Non-pigmented ciliary epithelial cell (primary cell): Measurements from ENCODE around the gene HSPG2.
"Not testable (repeated sequence)": the region's sequence is repeated elsewhere in the genome, so short reads cannot be mapped to it uniquely, and the experiment has no call there.

Source experiments
- DNase-seq: peaks from one replicate; pipeline ENCODE4 v3.0.0-alpha.2; 2010; ENCODE audit warnings: low read depth

The HSPG2 gene

DNA sequence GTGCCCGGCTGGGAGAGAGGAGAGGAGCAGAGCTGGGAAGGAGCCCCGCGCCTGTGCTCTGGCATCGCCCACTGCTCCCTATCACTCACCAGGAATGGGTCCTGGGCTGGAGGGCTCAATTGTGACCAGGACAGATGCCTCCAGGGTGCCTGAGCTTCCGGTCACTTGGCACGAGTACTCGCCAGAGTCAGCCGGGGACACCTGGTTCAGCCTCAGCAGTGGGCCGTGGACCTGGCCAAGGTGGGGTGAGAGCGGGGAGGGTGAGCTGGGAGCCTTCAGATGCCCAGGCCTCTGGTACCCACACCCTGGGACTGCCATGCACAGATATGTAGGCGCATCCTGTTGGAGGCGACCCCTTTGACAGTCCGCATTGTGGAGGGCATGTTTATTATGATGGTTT is 93.9 kb downstream of the HSPG2 start:
- DNase-seq, result no peak

DNA sequence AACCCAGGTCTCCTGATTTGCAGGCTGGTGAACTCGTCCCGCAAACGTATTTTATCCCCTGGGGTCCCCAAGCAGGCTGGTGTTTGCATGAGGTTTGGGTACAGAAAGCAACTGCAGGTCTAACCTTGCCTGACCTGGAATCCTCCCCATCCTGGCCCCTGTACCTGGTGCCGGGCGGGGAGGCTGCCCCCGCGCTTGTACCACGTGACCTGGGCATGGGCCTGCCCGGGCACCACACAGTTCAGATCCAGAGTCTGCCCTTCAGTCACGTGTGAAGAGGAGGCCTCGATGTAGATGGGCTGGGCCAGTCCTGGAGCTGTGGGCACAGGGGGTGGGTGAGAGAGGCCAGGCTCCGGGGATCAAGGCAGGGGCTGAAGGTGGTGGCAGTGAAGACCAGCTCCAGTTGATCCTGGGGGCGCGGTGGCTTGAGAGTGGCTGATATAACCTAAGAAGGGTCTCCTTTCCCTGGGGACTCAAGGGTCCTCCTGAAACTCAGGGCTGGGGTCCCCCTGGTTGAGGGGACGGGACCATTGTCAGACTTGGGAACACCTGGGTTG is 94.4 kb downstream of the HSPG2 start:
- DNase-seq, result no peak

DNA sequence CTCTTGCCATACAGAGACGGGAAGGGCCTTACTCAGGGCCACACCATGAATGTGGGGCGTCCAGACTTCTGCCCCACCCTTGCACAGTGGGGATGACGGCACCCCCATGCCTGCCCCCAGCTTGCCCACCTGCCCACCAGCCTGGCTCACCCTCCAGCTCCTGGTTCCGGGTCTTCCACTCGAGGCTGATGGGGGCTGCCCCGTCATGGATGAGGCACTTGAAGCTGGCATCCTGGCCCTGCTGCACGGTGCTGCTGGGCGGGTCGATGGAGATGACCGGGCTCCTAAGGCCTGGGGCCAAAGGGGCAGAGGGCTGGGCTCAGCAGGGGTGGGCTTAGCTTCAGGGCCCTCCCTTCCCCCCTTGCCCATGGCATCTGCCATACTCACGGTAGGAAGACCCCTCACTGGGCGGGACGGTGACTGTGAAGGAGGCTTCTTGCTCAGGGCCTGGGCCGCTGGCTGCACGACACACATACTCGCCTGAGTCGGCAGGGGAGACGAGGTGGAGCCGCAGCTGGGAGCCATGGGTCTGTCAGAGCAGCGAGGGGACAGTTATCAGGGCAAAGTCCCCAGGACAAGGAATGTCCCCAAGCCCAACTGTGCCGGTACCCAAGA is 95.2 kb downstream of the HSPG2 start:
- no peak for DNase-seq

DNA sequence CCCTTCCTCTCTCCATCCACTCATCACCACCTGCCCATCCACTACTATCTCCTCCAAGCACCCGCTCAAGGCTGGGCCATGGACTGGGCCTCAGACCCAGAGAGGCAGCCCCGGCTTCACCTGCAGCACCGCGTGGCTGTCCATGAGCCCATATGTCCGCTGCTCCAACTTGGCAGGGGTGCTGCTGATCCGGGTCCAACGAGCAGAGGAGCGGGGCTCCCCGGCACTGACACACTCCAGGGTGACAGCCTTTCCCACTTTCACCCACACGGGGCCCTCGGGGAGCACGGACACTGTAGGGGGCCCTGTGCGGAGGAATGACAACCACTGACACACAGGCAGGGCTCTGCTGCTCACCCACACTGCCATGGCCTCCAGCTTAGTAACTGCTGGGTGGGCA is 96.1 kb downstream of the HSPG2 start:
- DNase-seq, result no peak

DNA sequence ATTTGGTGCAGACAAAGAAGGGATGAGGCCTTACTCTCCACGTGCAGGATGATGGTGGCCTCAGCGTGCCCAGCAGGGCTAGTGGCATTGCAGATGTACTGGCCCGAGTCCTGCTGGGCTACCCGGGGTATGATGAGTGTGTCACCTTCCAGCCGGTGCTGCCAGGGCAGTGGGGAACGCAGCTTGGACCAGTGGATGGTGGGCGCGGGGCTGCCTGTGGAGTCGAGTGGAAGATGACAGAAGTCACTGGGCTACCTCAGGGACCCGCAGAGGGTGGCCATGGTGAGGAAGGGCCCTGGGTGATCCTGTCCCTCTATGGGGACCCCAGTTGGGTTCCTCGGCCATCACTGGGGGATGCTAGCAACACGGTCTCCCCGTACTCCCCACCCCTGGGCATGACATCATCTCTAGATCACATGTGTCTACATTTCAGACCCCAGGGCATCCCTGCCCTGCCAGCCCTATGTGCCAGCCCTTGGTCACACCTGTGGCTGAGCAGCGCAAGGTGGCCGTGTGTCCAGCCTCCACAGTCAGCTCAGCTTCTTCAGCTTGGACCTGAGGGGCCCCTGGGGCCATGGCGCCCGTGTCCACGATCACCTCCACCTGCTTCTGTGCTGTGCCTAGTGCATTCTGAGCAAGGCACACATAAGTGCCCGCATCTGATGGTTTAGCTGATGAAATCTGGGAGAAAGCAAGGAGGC is 97.6 kb downstream of the HSPG2 start:
- no peak for DNase-seq

DNA sequence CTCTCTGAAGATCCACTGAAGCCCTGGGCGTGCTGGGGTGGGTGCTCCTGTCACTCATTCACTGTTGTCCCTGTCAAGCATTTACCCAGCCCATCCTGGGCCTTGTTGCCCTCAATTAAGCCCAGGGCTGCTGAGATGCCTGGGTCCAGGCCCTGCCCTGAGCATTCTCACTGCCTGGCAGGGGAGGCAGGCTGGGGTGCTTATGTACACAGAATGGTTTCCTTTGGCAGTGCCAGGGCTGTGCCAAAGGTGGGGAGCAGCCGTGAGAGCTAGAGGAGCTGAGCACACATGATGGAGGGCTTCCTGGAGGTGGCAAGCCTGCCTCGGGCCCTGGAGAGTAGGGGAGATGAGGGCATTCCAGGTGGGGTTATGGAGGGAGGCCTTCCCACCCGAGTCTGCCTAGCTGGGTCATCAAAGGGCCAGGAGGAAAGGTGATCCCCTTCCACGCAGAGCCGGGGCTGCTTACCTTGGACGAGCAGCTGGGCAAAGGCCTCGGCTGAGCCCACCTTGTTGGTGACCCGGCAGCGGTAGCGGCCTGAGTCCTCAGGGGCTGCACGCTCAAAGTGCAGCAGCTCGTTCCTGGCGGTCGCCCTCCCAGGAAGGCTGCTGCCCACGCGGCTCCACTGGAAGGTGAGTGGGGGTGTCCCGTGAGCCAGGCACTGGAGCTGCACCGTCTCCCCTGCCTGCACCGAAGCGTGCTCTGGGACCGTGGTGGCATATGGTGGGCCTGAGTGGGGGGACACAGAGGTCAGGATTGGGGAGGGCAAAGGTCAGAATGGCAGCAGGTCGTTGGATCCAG is 98.6 kb downstream of the HSPG2 start:
- no peak for DNase-seq

DNA sequence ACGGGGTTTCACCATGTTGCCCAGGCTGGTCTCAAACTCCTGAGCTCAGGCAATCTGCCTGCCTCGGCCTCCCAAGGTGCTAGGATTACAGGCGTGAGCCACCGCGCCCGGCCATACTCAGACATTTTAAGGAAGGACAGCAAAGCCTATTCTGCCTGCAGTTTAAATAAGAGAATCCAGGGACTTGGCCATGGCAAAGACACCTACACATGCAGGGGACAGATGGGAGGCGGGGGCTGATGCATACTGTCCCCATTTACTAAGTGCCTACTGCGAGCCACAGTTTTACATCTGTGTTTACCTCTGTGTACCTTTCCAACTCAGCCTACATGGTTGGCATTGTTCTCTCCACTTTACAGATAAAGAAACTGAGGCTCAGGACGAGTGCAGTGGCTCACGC is 99.6 kb downstream of the HSPG2 start:
- no peak for DNase-seq

DNA sequence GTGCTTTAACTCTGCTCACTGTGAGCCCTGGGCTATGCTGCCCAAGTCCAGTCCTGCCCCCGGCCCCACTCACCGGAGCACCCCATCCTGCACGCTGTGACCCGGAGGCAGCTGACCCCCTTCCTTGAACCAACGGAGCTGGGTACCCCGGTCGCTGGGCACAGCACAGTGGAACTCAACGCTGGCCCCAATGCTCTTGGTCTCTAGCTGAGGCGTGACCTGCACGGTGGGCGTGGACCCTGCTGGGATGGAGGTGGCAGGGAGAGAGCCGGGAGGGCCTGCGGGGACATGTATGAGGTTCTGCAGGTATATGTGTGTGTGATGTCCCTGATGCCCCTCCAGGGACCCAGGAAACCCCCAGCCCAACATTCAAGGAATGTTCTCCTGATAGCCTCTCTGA is 100.4 kb downstream of the HSPG2 start:
- no peak for DNase-seq

DNA sequence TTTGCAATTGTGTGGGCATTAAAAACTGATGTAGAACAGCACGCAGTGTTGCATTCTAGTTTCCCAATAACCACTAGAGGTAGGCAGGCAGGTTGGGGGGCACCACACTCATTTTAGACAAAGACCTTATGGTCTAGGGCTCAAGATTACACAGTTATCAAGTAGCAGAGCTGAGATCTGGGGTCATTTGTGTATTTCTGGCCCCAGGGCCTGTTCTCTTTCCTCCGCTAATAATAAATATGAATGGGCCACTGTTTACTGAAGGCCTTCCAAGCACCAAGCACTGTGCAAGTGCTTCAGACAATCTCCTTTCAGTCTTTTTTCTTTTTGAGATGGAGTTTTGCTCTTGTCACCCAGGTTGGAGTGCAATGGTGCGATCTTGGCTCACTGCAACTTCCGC is 101.1 kb downstream of the HSPG2 start:
- DNase-seq, result no peak

DNA sequence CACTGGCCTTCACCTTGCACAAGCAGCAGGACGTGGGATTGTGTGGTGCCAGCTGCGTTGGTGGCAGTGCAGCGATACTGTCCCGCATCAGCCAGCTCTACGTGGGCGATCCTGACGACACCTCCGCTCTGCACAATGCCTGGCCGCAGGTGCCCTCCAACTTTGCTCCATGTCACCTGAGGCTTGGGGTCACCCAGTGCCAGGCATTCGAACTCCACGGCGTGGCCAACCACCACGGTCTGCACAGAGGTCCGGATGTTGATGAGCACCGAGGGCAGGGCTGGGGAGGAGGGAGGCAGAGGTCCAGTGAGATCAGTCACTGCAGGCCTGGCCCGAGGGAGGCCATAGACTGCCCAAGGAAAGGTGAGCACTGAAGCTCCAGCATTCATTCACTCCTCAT is 102.4 kb downstream of the HSPG2 start:
- no peak for DNase-seq

DNA sequence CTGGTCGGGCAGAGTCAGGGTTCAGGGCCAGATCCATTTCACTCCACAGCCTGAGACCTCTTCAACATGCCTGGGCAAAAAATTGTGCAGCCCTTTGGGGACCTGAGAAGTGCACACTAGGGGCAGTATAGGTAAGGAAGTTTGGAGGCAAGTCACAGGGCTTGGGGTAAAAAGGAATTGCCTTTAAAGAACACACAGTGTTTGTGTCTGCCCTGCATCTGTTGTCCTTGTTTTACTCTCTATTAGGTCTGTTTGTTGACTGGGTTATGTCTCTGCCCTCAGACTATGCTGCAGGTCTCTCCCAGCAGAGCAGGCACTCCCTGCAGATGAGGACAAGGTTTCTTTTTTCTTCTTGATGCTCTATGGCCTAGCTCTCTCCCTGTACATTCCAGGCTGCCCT is 103.0 kb downstream of the HSPG2 start:
- DNase-seq, result no peak

DNA sequence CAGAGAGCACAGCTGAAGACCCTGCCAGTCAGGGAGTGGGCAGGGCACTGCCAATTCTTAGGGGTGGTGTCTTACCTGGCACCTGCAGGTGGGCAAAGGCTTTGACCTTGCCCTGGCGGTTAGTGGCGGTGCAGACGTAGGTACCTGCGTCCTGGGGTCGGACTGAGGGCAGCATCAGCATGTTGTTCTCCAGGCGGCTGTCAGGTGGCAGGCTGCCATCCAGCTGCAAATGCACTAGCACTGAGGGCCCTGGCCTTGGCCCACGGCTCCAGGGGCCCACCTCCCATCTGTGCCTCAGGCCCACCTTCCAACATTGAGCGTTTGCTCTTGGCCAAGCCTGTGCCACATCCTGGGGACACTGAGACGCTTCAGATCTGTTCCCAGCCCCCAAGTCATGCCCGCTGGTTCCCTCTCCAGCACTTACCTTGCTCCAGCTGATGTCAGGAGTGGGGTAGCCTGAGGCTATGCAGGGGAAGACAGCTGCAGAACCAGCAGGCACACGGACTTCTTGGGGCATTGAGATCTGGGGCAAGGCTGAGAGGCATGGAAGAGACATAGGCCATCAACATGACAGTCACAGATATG is 103.6 kb downstream of the HSPG2 start:
- DNase-seq, result no peak

DNA sequence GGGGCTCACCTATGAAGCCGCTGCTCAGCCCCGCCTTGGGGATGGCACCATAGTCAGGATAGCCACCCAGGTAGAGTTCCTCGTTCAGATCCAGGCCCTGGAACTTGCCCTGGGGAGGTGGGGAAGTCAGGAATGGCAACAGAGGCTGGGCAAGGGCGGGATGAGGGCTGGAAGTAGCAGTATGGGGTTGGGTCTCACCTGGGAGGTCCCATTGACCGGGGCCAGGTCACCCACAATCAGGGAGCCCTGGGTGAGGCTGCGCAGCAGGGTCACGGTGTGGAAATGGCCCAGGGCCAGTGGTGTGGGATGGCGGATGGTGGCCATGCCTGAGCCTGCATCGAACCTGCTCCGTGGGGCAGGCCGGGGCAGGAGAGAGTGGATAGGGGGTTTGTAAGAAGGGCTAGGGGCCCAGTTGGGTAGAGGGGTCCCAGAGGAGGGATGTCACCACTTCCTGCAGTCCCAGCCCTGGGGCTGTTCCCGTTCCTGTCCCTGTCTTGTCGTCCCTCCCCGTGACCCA is 105.6 kb downstream of the HSPG2 start:
- no peak for DNase-seq

DNA sequence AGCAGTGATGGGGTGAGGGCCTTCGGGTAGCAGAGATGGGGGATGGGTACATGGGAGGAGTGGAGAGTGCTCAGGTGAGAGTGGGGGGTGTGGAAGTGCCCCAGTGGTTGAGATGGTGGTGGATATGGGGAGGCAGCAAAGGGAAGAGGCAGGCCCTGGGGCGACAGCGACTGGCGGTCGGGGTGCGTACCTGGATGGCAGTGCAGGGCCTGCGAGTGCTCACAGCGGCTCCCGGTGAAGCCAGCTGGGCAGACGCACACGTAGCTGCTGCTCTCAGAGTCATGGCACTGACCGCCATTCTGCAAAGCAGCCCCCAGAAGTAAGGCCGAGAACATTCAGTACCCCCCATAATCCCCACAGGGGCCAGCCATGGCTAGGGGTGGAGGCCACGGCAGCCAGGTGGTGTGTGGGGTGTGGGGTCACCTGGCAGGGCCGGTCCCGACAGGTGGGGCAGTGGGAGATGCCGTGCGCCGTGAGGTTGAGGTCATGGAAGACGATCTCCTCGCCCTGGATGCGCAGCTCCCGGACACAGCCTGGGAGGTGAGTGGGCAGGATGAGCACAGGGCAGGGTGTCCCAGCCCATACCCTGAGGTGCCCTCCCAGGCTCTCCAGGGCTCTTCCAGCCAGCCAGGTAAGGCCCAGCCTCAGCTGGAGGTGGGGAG is 106.2 kb downstream of the HSPG2 start:
- DNase-seq, result no peak

DNA sequence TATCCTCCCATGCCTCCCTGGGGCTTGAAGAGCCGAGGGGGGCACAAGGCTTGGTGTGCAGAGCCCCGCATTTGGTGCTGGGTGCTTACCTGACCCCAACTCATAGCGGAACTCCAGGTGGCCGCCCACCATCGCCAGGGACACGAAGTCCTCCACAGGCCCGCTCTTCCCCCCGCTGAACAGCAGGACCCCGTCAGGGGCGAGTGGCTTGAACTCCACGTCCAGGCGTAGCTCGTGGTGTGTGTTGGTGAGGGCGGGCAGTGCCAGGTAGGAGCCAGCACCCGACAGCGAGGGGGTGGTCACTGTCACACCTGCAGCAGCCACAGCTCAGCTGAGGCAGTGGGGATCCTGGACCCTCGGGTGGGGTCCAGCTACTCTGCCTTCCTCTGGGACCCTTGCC is 107.8 kb downstream of the HSPG2 start:
- DNase-seq, result no peak

DNA sequence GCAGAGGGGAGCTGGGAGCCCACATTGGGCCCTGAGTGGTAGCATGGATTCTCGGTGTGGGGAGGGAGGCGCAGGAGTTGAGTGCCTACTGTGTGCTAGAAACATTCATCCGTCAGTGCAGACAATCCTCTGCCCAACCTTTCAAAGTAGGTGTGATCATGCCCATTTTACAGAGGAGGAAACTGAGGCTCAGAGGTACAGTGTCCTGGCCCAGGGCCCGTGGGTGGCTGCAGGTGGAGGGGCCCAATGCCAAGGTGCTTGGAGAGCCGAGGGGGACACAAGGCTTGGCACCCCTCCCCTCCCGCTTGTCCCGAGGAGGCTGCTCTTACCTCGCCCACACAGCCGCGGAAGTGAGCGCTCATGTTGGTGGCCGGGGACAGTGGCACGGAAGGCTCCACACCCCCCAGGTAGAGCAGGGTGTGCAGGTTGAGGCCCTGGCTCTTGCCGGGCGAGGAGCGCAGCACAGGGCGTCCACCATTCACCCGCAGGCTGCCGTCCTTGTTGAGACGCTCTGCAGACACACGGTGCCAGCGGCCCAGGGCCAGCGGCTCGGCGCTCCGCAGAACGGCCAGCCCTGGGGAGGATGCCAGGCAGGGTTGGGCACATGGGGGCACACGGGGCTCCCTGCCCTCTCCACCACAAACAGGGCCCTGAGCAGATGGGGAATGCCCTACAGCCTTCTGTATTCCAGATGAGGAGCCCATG is 108.5 kb downstream of the HSPG2 start:
- DNase-seq, result no peak

DNA sequence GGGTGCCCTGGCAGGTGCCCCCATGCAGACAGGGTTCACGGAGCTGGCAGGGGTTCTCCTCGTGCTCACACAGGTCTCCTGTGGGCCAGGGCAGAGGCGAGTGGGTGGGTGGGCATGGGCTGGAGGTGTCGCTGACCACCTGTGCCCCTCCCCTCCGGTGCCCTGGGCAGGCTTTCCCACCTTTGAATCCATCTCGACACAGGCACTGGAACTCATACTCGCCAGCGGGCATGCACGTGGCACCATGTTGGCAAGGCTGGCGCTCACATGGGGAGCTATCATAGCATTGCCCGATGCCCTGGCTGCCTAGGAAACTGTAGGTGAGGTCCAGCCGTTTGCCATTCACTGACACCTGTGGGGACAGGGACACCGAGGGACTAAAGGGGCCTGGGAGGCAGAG is 109.0 kb downstream of the HSPG2 start:
- DNase-seq, result no peak

DNA sequence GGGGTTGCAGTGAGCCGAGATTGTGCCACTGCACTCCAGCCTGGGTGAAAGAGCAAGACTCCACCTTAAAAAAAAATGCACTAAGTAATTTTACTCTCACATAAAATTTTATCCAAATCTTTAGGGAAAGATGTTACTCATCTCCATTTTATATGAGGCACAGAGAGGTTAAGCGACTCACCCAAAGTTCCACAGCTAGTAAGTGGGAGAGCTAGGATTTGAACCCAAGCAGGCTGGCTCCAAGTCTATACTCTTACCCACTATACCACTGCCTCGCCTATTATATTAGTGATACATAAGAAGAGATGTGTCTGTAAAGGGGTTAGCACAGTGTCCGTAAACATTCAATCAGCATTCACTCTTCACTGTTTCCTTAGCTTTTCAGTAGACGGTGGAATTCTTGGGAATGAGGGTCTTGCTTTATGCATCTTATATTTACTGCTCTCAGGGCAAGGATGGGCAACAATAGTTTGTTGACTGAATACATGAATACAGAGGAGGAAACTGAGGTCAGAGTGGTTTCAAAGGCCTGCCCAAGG is 109.9 kb downstream of the HSPG2 start:
- DNase-seq, result no peak

DNA sequence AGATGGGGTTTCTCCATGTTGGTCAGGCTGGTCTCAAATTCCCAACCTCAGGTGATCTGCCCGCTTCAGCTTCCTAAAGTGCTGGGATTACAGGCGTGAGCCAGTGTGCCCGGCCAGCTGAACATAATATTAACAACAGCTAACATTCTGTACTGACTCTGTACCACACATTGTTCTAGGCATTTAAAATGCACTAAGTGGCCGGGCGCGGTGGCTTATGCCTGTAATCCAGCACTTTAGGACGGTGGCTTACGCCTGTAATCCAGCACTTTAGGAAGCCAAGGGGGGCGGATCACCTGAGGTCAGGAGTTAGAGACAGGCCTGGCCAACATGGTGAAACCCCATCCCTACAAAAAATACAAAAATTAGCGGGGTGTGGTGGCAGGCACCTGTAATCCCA is 110.4 kb downstream of the HSPG2 start:
- DNase-seq, result not testable (repeated sequence)

DNA sequence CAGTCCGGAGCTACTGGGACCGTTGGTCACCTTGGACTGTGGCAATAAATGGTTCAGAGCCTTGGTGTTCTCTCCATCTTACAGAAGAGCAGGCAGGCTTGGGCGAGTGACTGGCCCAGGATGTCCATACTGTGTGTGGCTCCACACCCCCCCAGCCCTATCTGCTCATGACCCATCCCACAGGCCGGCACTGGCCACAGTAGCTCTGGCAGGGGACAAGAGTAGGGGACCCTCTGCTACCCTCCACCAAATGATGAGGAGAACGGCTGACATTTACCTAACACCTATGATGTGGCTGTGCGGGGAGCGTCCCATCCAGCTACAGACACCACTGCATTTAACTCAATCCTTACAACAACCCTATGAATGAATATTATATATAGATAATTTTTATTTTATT is 111.7 kb downstream of the HSPG2 start:
- no peak for DNase-seq

DNA sequence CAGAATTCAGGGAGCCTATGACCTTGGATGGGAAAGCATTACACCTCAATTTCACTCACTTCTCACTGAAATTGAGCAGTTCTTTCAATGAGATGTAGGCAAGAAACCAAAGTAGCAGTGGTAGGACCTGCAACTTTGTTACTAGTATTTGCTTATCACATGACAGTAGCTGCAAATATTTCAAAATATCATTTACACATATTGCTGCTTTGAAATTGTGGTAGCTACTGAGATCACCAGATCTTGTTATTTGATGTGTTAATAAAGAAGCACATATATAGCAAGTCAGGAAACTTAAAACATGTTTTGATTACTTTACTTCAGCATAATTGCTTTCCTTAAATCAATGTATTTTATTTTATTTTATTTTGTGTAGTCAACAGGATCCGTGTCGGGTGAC is 112.2 kb downstream of the HSPG2 start:
- DNase-seq, result no peak
